KOPT-K1 (cell line): ENCODE data around the gene PNCK.
"Not testable (repeated sequence)": the region's sequence is repeated elsewhere in the genome, so short reads cannot be mapped to it uniquely, and the experiment has no call there.

Source experiments
- H3K27ac ChIP-seq: fragments of 200-600 bp; sonication (generic); 2 replicates; pipeline ENCODE4 v1.5.1; 2016; ENCODE audit warnings: antibody characterized with exemption, mild to moderate bottlenecking, low read depth, low read length; ENCODE audit not compliant: poor library complexity, severe bottlenecking
- H3K36me3 ChIP-seq: fragments of 200-600 bp; sonication (generic); 2 replicates; pipeline ENCODE4 v1.5.1; 2017; ENCODE audit warnings: antibody characterized with exemption, mild to moderate bottlenecking, low read length, moderate library complexity; ENCODE audit not compliant: insufficient read depth
- H3K9me3 ChIP-seq: fragments of 200-600 bp; sonication (generic); 2 replicates; pipeline ENCODE4 v1.5.1; 2017; ENCODE audit warnings: antibody characterized with exemption, low read length, mild to moderate bottlenecking; ENCODE audit not compliant: insufficient read depth, poor library complexity, severe bottlenecking

Gene PNCK

GRCh38 chrX:153683486-153683885, 9.9 kb upstream of the PNCK start:
- H3K9me3 ChIP-seq, H3K36me3 ChIP-seq, H3K27ac ChIP-seq: not testable (repeated sequence)

- Histone ChIP-seq H3K27ac (no peak overlapping the region), H3K9me3 (peaks cover 6% of the 10 kb centered on the region), H3K36me3 (no peaks in the 10 kb centered on the region)
Measured at GRCh38 chrX:153681175-153681574, 7.6 kb upstream of the PNCK start.

- Histone ChIP-seq H3K9me3 (no peaks in the 10 kb centered on the region), H3K36me3 (no peaks in the 10 kb centered on the region), H3K27ac (no peak overlapping the region)
Measured at GRCh38 chrX:153674219-153674851, 722 bp upstream of the PNCK start.

GRCh38 chrX:153672531-153673427, 834 bp downstream of the PNCK start:
- Histone ChIP-seq H3K27ac (no peak overlapping the region), H3K36me3 (no peaks in the 10 kb centered on the region), H3K9me3 (no peaks in the 10 kb centered on the region)

GRCh38 chrX:153671589-153672530, 1.8 kb downstream of the PNCK start:
- no peak overlapping the region for H3K27ac ChIP-seq
- no peaks in the 10 kb centered on the region for H3K36me3 ChIP-seq
- no peaks in the 10 kb centered on the region for H3K9me3 ChIP-seq

- no peaks in the 10 kb centered on the region for H3K36me3 ChIP-seq
- no peaks in the 10 kb centered on the region for H3K9me3 ChIP-seq
- no peak overlapping the region for H3K27ac ChIP-seq
Measured at GRCh38 chrX:153670748-153671588, 2.6 kb downstream of the PNCK start.

GRCh38 chrX:153669901-153670731, 3.5 kb downstream of the PNCK start:
- Histone ChIP-seq H3K36me3 (no peaks in the 10 kb centered on the region), H3K9me3 (no peaks in the 10 kb centered on the region), H3K27ac (no peak overlapping the region)

GRCh38 chrX:153669174-153669890, 4.3 kb downstream of the PNCK start:
- H3K27ac ChIP-seq, result no peak overlapping the region
- H3K36me3 ChIP-seq, result no peaks in the 10 kb centered on the region
- H3K9me3 ChIP-seq, result no peaks in the 10 kb centered on the region

GRCh38 chrX:153668423-153669173, 5.0 kb downstream of the PNCK start:
- no peaks in the 10 kb centered on the region for H3K36me3 ChIP-seq
- no peak overlapping the region for H3K27ac ChIP-seq
- H3K9me3 ChIP-seq, result no peaks in the 10 kb centered on the region

GRCh38 chrX:153667956-153668396, 5.6 kb downstream of the PNCK start:
- Histone ChIP-seq H3K36me3 (no peaks in the 10 kb centered on the region), H3K27ac (no peak overlapping the region), H3K9me3 (no peaks in the 10 kb centered on the region)

GRCh38 chrX:153667281-153667955, 6.2 kb downstream of the PNCK start:
- Histone ChIP-seq H3K9me3 (no peaks in the 10 kb centered on the region), H3K27ac (no peak overlapping the region), H3K36me3 (no peaks in the 10 kb centered on the region)

- Histone ChIP-seq H3K27ac (no peak overlapping the region), H3K36me3 (no peaks in the 10 kb centered on the region), H3K9me3 (no peaks in the 10 kb centered on the region)
Measured at GRCh38 chrX:153665726-153666306, 7.8 kb downstream of the PNCK start.
